ENCODE results near the gene UBA3. TPM values are rescaled to one million over a fixed set of nuclear protein-coding genes. Genes with fewer than 3 reads are reported as not detected.
A peak's percentile ranks its signal among the peaks of the same experiment; 100 is the strongest.

The UBA3 gene
- total and polyA plus RNA-seq, 2 of the 13 experiments (the other 11 are each of a cell fraction or from before 2014, with no cell fraction given), result 40.7 to 49.0 TPM

DNA sequence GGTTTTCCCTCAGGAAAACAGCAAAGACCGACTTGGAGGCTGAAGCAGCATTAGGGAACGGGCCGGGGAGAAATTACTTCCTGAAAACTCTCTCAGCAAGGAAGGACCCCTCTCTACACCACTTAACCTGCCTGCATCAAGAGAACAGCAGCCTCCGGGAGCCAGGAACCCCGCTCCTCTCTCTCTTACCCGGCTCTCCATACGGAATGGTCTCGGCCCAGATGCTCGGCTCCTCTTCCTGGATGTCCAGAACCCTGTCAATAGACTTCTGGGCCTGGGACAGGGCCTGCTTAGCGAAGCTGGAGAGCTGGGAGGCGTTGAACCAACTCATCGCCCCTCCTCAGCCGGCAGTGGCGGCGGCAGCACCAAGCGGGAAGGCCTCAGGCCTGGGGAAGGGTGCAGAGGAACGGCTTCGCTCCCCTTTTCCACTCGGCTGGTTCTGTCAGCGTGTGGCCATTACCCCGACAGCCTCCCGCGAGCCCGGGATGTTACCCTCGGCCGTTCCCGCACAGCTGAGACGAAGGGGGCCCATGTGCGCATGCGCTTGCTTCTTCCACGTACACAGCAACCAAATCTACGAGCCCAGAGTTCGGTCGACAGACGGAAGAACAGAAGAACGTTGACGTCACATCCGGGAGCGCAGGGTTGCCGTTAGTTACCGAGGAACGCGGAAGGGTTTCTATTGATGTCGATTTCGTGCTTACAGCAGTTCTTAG is 28.3 kb downstream of the UBA3 start, which contains the start of gene TMF1:
TSS of gene TMF1 (minus strand) at position 578 of the 716 bp plus-strand sequence. CDS start at position 331, 247 bp downstream.
- peaks cover 36% of the 10 kb centered on the region for H3K4me1 ChIP-seq (ENCODE audit: insufficient read depth, low read length)
- peaks cover 3 to 25% of the 10 kb centered on the region in 2 experiments; a peak in 3 of 5 replicates for H3K36me3 ChIP-seq (replicated peaks in 1 of 2; ENCODE audit: control insufficient read depth in 1 of 2, insufficient read depth in 2 of 2, low read length in 2 of 2)
- peaks cover 13% of the 10 kb centered on the region for H4K20me1 ChIP-seq (ENCODE audit: insufficient read depth, low read length)
- ChIA-PET POLR2A (interaction anchor here (1.1 to 2.0 kb wide), 5 partner anchors 8 to 39 kb away, joined by 3 to 18 read pairs (median 9); partner anchors contain the start of genes ARL6IP5 and EOGT), CTCF (ENCODE audit: low intra/inter-chr PET ratio, low total read pairs) (no interaction called here)
- H3K9ac ChIP-seq (ENCODE audit: insufficient read depth, low read depth, low read length), result peak within 1 kb of the TSS; percentile 98
- peak within 1 kb of the TSS; percentile 91 for H3K27ac ChIP-seq (ENCODE audit: extremely low read length, insufficient read depth, low read length)
- BruUV-seq (replicated peaks), result TSS peak; percentile 56
- H3K79me2 ChIP-seq (ENCODE audit: insufficient read depth, low read length), result peaks cover 43% of the 10 kb centered on the region
- H3K9me3 ChIP-seq (ENCODE audit: low read length), result no peaks in the 10 kb centered on the region
- in situ Hi-C loops (cut with HindIII; ENCODE audit: extremely low pct_ligation_motif_present, low pct_unique_long_range_greater_than_20kb) (no loop called here), intact Hi-C loops (cut with micrococcal nuclease; ENCODE audit: unreplicated experiment) (loop anchor here (1.0 to 5.0 kb wide), 2 partner anchors 28 to 40 kb away; partner anchors contain the start of genes EOGT and UBA3)
- peak within 1 kb of the TSS; percentile 79 to 95 (median 89) for H3K4me3 ChIP-seq (replicated peaks in 1 of 3; ENCODE audit: insufficient read depth in 1 of 3, low read depth in 2 of 3, low read length in 3 of 3)
- peak; percentile 96 for ATAC-seq
- peak within 1 kb of the TSS; percentile 37 for H2AFZ ChIP-seq (ENCODE audit: low read length)
- peak; percentile 98 for DNase-seq (ENCODE audit: low spot score)
- no peaks in the 10 kb centered on the region; a peak in 1 of 5 replicates for H3K27me3 ChIP-seq (ENCODE audit: control insufficient read depth in 1 of 2, insufficient read depth in 2 of 2, low read length in 2 of 2)
- 0% methylated on average over 20 of the region's 45 CpGs for WGBS (ENCODE audit: low lambda C conversion rate)
- H3K4me2 ChIP-seq (ENCODE audit: low read depth, low read length), result peak within 1 kb of the TSS; percentile 89
- FAIRE-seq, result peak; percentile 98
- TF ChIP-seq, protein P1, sequence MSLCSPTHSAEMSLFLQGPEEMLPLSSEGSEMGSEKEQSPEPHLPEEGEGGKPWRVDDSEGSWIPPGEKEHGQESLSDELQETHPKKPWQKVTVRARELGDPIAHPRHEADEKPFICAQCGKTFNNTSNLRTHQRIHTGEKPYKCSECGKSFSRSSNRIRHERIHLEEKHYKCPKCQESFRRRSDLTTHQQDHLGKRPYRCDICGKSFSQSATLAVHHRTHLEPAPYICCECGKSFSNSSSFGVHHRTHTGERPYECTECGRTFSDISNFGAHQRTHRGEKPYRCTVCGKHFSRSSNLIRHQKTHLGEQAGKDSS (CRISPR knock-in tag; IDR thresholded peaks at IDR 0.05; ENCODE audit: borderline replicate concordance, low read depth), result no peak
- TF ChIP-seq HNRNPLL (IDR thresholded peaks at IDR 0.05; ENCODE audit: low read depth, low read length, poor library complexity, severe bottlenecking) (peak; percentile 29), GLI4 (CRISPR knock-in tag; IDR thresholded peaks at IDR 0.05; ENCODE audit: borderline replicate concordance) (no peak), ZMAT3 (CRISPR knock-in tag; conservative IDR thresholded peaks at IDR 0.05) (peak; percentile 49; the same call in 1 of the 2 replicates), SAP130 (CRISPR knock-in tag; IDR thresholded peaks at IDR 0.05; ENCODE audit: low read depth) (peak; percentile 95), ZSCAN30 (CRISPR knock-in tag; IDR thresholded peaks at IDR 0.05) (no peak), HOXA7 (CRISPR knock-in tag; IDR thresholded peaks at IDR 0.05) (no peak), CC2D1A (CRISPR knock-in tag; IDR thresholded peaks at IDR 0.05) (no peak), ISX (CRISPR knock-in tag; conservative IDR thresholded peaks at IDR 0.05) (0 out of 2 replicates have a peak, but pooled peaks have one; percentile 61), GFI1 (CRISPR knock-in tag; IDR thresholded peaks at IDR 0.05; ENCODE audit: borderline replicate concordance) (no peak; the same call in 1 of the 2 replicates), ARNT2 (CRISPR knock-in tag; IDR thresholded peaks at IDR 0.05; ENCODE audit: low read depth) (peak; percentile 46), ZNF776 (CRISPR knock-in tag; IDR thresholded peaks at IDR 0.05) (peak; percentile 28; the same call in 1 of the 2 replicates), ZNF530 (CRISPR knock-in tag; IDR thresholded peaks at IDR 0.05; ENCODE audit: low read depth) (no peak), ZNF432 (CRISPR knock-in tag; IDR thresholded peaks at IDR 0.05; ENCODE audit: borderline replicate concordance) (no peak), XBP1 (CRISPR knock-in tag; IDR thresholded peaks at IDR 0.05) (no peak), RFX3 (CRISPR knock-in tag; IDR thresholded peaks at IDR 0.05) (peak; percentile 94), ZNF850 (CRISPR knock-in tag; conservative IDR thresholded peaks at IDR 0.05) (0 out of 2 replicates have a peak, but pooled peaks have one; percentile 56), REL (CRISPR knock-in tag; conservative IDR thresholded peaks at IDR 0.05) (no peak)
- TF ChIP-seq, protein P2, sequence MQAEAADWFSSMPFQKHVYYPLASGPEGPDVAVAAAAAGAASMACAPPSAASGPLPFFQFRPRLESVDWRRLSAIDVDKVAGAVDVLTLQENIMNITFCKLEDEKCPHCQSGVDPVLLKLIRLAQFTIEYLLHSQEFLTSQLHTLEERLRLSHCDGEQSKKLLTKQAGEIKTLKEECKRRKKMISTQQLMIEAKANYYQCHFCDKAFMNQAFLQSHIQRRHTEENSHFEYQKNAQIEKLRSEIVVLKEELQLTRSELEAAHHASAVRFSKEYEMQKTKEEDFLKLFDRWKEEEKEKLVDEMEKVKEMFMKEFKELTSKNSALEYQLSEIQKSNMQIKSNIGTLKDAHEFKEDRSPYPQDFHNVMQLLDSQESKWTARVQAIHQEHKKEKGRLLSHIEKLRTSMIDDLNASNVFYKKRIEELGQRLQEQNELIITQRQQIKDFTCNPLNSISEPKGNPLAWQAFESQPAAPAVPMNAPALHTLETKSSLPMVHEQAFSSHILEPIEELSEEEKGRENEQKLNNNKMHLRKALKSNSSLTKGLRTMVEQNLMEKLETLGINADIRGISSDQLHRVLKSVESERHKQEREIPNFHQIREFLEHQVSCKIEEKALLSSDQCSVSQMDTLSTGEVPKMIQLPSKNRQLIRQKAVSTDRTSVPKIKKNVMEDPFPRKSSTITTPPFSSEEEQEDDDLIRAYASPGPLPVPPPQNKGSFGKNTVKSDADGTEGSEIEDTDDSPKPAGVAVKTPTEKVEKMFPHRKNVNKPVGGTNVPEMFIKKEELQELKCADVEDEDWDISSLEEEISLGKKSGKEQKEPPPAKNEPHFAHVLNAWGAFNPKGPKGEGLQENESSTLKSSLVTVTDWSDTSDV (CRISPR knock-in tag; IDR thresholded peaks at IDR 0.05), result 0 out of 2 replicates have a peak, but pooled peaks have one; percentile 73
